ENCODE results near the gene TMEM250. TPM values are rescaled to one million over a fixed set of nuclear protein-coding genes. Genes with fewer than 3 reads are reported as not detected.
"Not testable (repeated sequence)": the region's sequence is repeated elsewhere in the genome, so short reads cannot be mapped to it uniquely, and the experiment has no call there.

TMEM250 gene
- total and polyA plus RNA-seq, 5 donors from 2014 or later: 21.5 to 55.6 (median 45.6) TPM

- ATAC-seq (ENCODE audit: low read depth in 2 of 2): no peak
- H3K4me3 Mint-ChIP-seq: no peak overlapping the region
- no peaks in the 10 kb centered on the region for H3K4me1 Mint-ChIP-seq
- peaks cover 5% of the 10 kb centered on the region for H3K27me3 Mint-ChIP-seq
- Histone ChIP-seq H3K9me3 (ENCODE audit: control insufficient read depth in 2 of 2, low read length in 2 of 2) (no peaks in the 10 kb centered on the region), H3K27me3 (ENCODE audit: control insufficient read depth, insufficient read depth, low read length) (no peaks in the 10 kb centered on the region), H3K36me3 (ENCODE audit: control insufficient read depth, insufficient read depth, low read length) (no peaks in the 10 kb centered on the region), H3K4me1 (ENCODE audit: control insufficient read depth, insufficient read depth, low read length, poor library complexity, severe bottlenecking) (no peaks in the 10 kb centered on the region), H3K4me3 (ENCODE audit: low read depth, low read length) (no peak overlapping the region), H3K27ac (ENCODE audit: insufficient read depth, low read length, poor library complexity, severe bottlenecking) (no peak overlapping the region)
- no peaks in the 10 kb centered on the region for H3K36me3 Mint-ChIP-seq
- no peak overlapping the region for H3K27ac Mint-ChIP-seq
- no peak for DNase-seq
- no peaks in the 10 kb centered on the region for H3K9me3 Mint-ChIP-seq
Observed at GRCh38 chr9:136151214-136151804, 32.6 kb upstream of the TMEM250 start.

GRCh38 chr9:136150664-136151213 lies 32.1 kb upstream of the TMEM250 start:
- not testable (repeated sequence) for H3K27me3 ChIP-seq (ENCODE audit: control insufficient read depth, insufficient read depth, low read length); H3K27ac ChIP-seq (ENCODE audit: insufficient read depth, low read length, poor library complexity, severe bottlenecking); H3K9me3 ChIP-seq (ENCODE audit: control insufficient read depth in 2 of 2, low read length in 2 of 2); H3K4me1 Mint-ChIP-seq; H3K4me3 ChIP-seq (ENCODE audit: low read depth, low read length); H3K4me3 Mint-ChIP-seq; H3K4me1 ChIP-seq (ENCODE audit: control insufficient read depth, insufficient read depth, low read length, poor library complexity, severe bottlenecking); H3K27ac Mint-ChIP-seq; H3K36me3 Mint-ChIP-seq; H3K36me3 ChIP-seq (ENCODE audit: control insufficient read depth, insufficient read depth, low read length); ATAC-seq (ENCODE audit: low read depth in 2 of 2); H3K9me3 Mint-ChIP-seq; H3K27me3 Mint-ChIP-seq; DNase-seq

- no peaks in the 10 kb centered on the region for H3K4me1 ChIP-seq (ENCODE audit: control insufficient read depth, insufficient read depth, low read length, poor library complexity, severe bottlenecking)
- no peak overlapping the region for H3K27ac Mint-ChIP-seq
- H3K9me3 ChIP-seq (ENCODE audit: control insufficient read depth in 2 of 2, low read length in 2 of 2): no peaks in the 10 kb centered on the region
- ATAC-seq (ENCODE audit: low read depth in 2 of 2) (no peak), DNase-seq (no peak)
- H3K27me3 ChIP-seq (ENCODE audit: control insufficient read depth, insufficient read depth, low read length): no peaks in the 10 kb centered on the region
- no peaks in the 10 kb centered on the region for H3K9me3 Mint-ChIP-seq
- no peaks in the 10 kb centered on the region for H3K36me3 ChIP-seq (ENCODE audit: control insufficient read depth, insufficient read depth, low read length)
- H3K36me3 Mint-ChIP-seq: no peaks in the 10 kb centered on the region
- H3K27me3 Mint-ChIP-seq: peaks cover under 1% of the 10 kb centered on the region
- H3K4me3 ChIP-seq (ENCODE audit: low read depth, low read length): no peak overlapping the region
- no peak overlapping the region for H3K27ac ChIP-seq (ENCODE audit: insufficient read depth, low read length, poor library complexity, severe bottlenecking)
- H3K4me3 Mint-ChIP-seq: no peak overlapping the region
- H3K4me1 Mint-ChIP-seq: no peaks in the 10 kb centered on the region
Observed at GRCh38 chr9:136149853-136150252, 31.2 kb upstream of the TMEM250 start.

GRCh38 chr9:136149337-136149736 lies 30.7 kb upstream of the TMEM250 start:
- H3K27me3 Mint-ChIP-seq: no peaks in the 10 kb centered on the region
- H3K4me3 Mint-ChIP-seq: no peak overlapping the region
- no peaks in the 10 kb centered on the region for H3K36me3 Mint-ChIP-seq
- Histone ChIP-seq H3K9me3 (ENCODE audit: control insufficient read depth in 2 of 2, low read length in 2 of 2) (no peaks in the 10 kb centered on the region), H3K27me3 (ENCODE audit: control insufficient read depth, insufficient read depth, low read length) (no peaks in the 10 kb centered on the region), H3K4me1 (ENCODE audit: control insufficient read depth, insufficient read depth, low read length, poor library complexity, severe bottlenecking) (no peaks in the 10 kb centered on the region), H3K27ac (ENCODE audit: insufficient read depth, low read length, poor library complexity, severe bottlenecking) (no peak overlapping the region), H3K4me3 (ENCODE audit: low read depth, low read length) (no peak overlapping the region), H3K36me3 (ENCODE audit: control insufficient read depth, insufficient read depth, low read length) (no peaks in the 10 kb centered on the region)
- ATAC-seq (ENCODE audit: low read depth in 2 of 2): no peak
- no peaks in the 10 kb centered on the region for H3K9me3 Mint-ChIP-seq
- no peaks in the 10 kb centered on the region for H3K4me1 Mint-ChIP-seq
- DNase-seq: no peak
- no peak overlapping the region for H3K27ac Mint-ChIP-seq

- no peak for DNase-seq
- Mint-ChIP-seq H3K27me3 (no peaks in the 10 kb centered on the region), H3K4me1 (no peaks in the 10 kb centered on the region), H3K9me3 (no peaks in the 10 kb centered on the region), H3K27ac (no peak overlapping the region), H3K36me3 (no peaks in the 10 kb centered on the region), H3K4me3 (no peak overlapping the region)
- no peaks in the 10 kb centered on the region for H3K9me3 ChIP-seq (ENCODE audit: control insufficient read depth in 2 of 2, low read length in 2 of 2)
- no peaks in the 10 kb centered on the region for H3K4me1 ChIP-seq (ENCODE audit: control insufficient read depth, insufficient read depth, low read length, poor library complexity, severe bottlenecking)
- no peak overlapping the region for H3K27ac ChIP-seq (ENCODE audit: insufficient read depth, low read length, poor library complexity, severe bottlenecking)
- no peak overlapping the region for H3K4me3 ChIP-seq (ENCODE audit: low read depth, low read length)
- ATAC-seq (ENCODE audit: low read depth in 2 of 2): no peak
- no peaks in the 10 kb centered on the region for H3K27me3 ChIP-seq (ENCODE audit: control insufficient read depth, insufficient read depth, low read length)
- H3K36me3 ChIP-seq (ENCODE audit: control insufficient read depth, insufficient read depth, low read length): no peaks in the 10 kb centered on the region
Observed at GRCh38 chr9:136148766-136149165, 30.1 kb upstream of the TMEM250 start.

- H3K27ac ChIP-seq (ENCODE audit: insufficient read depth, low read length, poor library complexity, severe bottlenecking): no peak overlapping the region
- H3K36me3 ChIP-seq (ENCODE audit: control insufficient read depth, insufficient read depth, low read length): no peaks in the 10 kb centered on the region
- Mint-ChIP-seq H3K27me3 (no peaks in the 10 kb centered on the region), H3K4me3 (no peak overlapping the region), H3K9me3 (no peaks in the 10 kb centered on the region), H3K4me1 (no peaks in the 10 kb centered on the region), H3K36me3 (no peaks in the 10 kb centered on the region), H3K27ac (no peak overlapping the region)
- no peaks in the 10 kb centered on the region for H3K4me1 ChIP-seq (ENCODE audit: control insufficient read depth, insufficient read depth, low read length, poor library complexity, severe bottlenecking)
- H3K9me3 ChIP-seq (ENCODE audit: control insufficient read depth in 2 of 2, low read length in 2 of 2): no peaks in the 10 kb centered on the region
- DNase-seq (no peak), ATAC-seq (ENCODE audit: low read depth in 2 of 2) (no peak)
- no peaks in the 10 kb centered on the region for H3K27me3 ChIP-seq (ENCODE audit: control insufficient read depth, insufficient read depth, low read length)
- H3K4me3 ChIP-seq (ENCODE audit: low read depth, low read length): no peak overlapping the region
Observed at GRCh38 chr9:136147890-136148714, 29.4 kb upstream of the TMEM250 start.

GRCh38 chr9:136147038-136147889 lies 28.6 kb upstream of the TMEM250 start:
- no peak overlapping the region for H3K4me3 Mint-ChIP-seq
- no peak for ATAC-seq (ENCODE audit: low read depth in 2 of 2)

More at GRCh38 chr9:136147038-136147889, 28.6 kb upstream of the TMEM250 start:
- no peaks in the 10 kb centered on the region for H3K36me3 Mint-ChIP-seq
- H3K27ac Mint-ChIP-seq: no peak overlapping the region
- H3K27ac ChIP-seq (ENCODE audit: insufficient read depth, low read length, poor library complexity, severe bottlenecking): no peak overlapping the region
- no peaks in the 10 kb centered on the region for H3K9me3 Mint-ChIP-seq
- no peaks in the 10 kb centered on the region for H3K27me3 ChIP-seq (ENCODE audit: control insufficient read depth, insufficient read depth, low read length)
- H3K9me3 ChIP-seq (ENCODE audit: control insufficient read depth in 2 of 2, low read length in 2 of 2): no peaks in the 10 kb centered on the region
- H3K4me1 ChIP-seq (ENCODE audit: control insufficient read depth, insufficient read depth, low read length, poor library complexity, severe bottlenecking): no peaks in the 10 kb centered on the region
- H3K27me3 Mint-ChIP-seq: no peaks in the 10 kb centered on the region
- DNase-seq: no peak
- H3K36me3 ChIP-seq (ENCODE audit: control insufficient read depth, insufficient read depth, low read length): no peaks in the 10 kb centered on the region
- H3K4me3 ChIP-seq (ENCODE audit: low read depth, low read length): no peak overlapping the region
- H3K4me1 Mint-ChIP-seq: no peaks in the 10 kb centered on the region

All from CD4-positive, CD25-positive, alpha-beta regulatory T cell (primary cell).